Right hindlimb (tissue), 1 donor: Measurements from ENCODE around the gene MAP7D1.

Experiments
- DNase-seq: peaks from one replicate; pipeline ENCODE4 v3.0.0-alpha.2; 2018

Gene MAP7D1

DNA sequence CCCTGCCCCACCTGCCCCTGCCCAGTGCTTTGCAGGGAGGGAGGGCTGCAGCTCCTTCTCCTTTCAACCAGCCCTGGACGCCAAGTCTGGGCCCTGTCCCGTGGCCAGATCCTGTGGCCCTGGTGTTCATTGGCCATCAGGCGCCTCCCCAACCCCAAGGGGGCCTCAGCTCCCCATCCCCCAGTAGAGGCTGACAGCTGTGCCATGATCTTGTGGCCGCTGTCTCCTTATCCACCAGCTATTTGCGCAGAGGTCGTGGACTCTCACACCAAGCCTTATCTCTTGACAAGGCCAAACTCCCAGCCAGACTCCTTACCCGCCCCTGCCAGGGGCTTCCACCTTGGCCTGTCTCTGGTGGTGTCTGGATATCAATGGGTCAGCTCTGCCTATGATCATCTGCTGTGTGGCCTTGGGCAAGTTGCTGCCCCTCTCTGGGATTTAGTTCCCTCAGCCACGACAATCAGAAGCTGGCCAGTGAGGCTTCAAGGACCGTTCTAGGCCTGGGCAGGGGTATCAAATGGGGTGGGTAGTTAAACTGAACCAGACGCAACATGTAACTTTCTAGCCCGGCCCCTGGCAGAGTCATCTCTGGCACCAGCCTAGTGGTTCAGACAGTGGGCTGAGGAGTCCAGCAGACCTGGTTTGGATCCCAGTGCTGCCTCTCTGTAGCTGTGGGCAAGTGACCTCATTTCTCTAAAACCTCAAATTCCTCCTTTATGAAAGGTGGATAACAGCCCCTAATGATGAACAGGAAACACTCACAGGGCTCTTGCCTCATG lies 27.6 kb upstream of the MAP7D1 start:
- no peak for DNase-seq

DNA sequence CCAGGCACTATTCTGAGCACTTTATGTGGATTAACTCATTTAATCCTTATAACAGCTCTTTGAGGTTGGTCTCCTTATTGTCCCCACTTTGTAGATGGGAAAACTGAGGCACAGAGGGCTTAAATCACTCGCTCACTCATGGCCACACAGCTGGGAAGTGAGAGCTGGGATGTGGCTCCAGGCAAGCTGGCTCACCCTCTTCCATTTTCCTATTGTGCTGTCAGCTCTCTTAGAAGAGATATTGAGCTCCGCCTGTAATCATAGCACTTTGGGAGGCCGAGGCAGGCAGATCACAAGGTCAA lies 27.1 kb upstream of the MAP7D1 start:
- DNase-seq: no peak

DNA sequence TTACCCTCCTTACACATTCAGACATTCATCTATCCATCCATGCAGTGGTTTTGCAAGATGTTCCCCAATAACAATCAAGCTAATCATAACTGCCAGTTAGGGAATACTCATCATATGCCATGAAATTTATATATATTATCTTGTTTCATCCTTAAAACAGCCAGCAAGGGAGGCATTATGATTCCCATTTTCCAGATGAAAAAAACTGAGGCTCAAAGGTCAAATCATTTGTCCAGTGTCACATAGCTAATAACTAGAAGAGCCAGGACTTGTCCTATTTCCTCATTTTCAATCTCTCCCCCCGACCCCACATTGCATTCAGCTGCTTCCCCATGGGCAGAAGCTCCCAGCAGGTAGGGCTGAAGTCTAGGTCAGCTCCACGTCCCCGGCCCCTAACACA lies 23.9 kb upstream of the MAP7D1 start:
- DNase-seq: no peak

DNA sequence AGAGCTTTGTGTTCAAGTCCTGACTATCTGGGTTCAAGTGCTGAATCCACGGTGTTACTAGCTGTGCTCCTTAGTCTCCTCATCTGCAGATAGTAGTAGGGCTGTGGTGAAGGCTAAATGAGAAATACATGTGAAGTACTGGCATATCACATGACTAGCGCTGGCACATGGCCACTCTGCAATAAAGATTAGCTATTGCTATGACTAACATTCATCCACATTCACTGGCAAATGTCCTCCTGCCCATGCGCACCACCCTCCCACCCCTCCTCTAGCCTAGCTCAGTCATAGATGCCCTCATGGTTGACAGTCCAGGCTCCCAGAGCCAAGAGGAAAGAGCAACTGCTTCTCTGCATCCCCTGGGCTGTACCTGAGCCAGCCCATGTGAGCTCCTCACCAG lies 22.5 kb upstream of the MAP7D1 start:
- DNase-seq: peak; percentile 83

DNA sequence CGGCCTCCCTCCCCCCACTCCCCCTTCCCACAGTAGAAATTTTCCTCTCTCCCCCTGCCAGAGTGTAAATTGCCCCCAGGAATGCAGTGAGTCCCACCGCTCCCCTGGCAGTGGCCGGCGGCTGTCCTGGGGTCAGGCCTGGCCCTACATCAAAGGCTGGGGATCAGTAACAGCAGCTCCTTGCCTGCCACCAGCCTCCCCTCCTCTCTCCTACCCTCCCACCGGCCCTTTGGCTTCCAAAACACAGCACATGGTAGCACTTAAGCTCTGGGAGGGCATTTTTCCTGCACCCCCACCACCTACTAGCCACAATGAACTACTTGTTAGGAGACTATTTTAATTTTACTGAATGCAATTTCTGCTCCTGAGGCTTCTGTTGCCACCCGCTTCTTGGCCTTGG lies 21.9 kb upstream of the MAP7D1 start:
- DNase-seq: peak; percentile 63

DNA sequence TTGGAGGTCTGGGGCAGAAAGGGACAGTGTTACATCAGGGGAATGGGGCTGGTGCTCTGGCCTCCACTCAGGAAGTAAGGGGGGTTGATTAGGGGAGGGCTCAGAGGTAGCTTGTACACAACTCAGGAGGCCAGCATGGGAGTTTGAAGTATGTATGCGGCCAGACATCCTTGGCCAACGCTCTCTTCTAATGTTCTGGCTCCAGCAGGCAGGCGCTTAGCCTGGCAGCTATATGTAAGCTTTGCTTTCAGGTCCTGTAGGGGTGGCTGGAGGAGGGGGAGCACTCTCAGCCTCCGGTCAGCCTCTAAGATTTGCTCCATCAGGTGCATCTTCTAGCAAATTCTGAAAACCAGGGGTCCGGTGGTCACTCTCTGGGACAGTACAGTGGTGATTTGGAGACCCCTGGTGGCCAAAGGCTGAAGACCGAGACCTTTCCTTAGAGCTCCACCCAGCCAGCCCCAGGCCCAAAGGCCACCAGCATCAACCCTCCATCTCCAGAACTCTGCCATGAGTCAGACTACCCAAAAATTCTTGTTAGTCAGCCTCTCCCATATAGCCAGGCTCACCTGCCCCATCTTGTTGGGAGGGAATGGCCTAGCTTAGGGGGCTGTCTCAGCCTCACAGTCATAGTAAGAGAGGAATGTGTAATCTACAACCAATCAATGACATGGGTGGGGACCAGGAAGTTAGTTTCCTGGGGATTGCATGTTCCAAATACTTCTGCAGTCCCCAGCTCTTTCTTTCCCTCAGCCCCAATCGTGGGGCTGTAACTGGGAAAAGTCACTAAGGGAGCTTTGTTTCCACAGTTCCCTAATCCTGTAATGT lies 21.2 kb upstream of the MAP7D1 start:
- peak; percentile 83 for DNase-seq

DNA sequence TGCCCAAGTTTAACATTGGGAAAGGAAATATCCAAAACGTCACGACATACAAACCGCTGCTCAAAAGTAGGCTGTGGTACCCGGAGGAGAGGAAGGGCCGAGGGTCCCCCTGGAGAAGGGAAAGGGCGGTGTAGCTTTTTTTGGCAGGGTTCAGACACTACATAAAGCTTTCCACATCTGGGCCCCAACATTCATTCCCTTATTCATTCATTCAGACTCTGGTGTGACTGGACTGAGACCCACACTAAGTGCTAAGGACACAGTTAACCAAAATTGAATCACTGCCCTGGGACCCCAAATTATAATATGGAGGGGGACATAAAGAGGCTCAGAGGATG lies 20.7 kb upstream of the MAP7D1 start:
- DNase-seq: no peak

DNA sequence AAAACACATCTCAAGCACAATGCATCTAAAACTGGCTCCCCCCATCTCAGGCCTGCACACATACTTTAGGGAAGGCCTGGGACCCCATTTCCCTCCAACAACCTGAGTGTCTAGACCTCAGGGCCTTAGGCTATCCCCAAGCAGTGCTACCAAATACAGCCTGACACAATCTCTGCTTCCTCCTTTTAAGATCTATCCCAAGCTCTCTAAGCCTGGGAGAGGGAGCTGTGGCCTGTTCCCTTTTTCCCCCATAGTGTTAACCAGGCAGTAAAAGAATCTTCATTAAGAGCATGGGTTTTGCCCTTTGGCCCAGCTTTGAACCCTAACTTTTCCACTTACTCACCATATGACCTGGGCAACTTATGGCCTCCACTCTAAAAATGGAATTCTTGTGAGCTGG lies 20.2 kb upstream of the MAP7D1 start:
- no peak for DNase-seq

DNA sequence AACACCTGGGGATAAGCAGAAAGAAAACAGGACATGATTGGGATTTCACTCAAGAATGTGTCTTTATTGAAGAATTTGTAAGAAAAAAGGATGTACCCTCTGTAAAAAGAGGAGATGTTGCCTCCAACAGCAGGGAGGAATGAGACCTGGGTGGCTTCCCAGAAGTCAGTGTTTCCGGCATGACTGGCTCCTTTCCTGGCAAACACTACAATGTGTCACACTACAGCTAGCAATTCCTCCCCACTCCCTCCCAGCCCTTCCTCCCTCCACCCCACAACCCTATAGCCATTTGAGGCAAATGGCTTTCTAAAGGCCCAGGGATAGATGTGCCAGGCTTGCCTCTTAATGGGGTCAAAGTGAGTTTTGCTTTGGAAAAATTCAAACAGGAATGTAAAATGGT lies 19.4 kb upstream of the MAP7D1 start:
- no peak for DNase-seq

DNA sequence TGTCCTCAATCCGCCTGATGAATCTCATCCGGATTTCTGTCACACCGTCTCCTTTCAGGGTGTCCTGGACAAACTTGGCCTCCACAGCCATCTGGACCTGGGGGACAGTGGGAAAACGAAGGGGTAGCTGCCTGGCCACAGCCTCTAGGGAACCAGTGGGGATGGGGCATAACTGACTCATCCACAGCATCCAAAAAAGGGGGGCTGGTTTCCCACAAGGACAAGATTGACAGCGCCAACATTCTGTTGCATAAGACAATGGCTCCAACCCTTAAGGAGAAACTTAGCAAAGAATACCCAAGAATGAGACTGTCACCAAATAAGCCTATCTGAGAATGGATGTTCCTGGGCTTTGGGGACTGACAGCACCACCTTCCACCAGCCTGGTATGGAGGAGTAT lies 18.7 kb upstream of the MAP7D1 start:
- DNase-seq: no peak

DNA sequence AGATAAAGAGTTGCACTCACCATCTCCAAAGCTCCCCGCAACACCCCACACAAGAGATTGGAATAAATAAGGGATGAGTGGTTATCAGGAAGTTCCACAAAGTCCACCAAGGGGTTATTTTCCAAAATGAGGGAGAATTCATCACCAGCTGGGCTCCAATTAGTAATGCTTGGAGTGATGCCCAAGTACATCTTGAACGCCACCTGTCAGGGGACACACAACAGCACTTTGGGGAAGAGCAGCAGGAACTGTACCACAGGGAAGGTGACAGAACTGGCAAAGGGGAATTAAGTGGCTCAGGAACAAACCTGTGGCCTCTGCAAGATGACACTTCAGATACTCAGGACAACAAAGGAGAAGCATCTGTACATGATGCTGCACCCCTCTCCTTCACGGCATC lies 18.2 kb upstream of the MAP7D1 start:
- no peak for DNase-seq

DNA sequence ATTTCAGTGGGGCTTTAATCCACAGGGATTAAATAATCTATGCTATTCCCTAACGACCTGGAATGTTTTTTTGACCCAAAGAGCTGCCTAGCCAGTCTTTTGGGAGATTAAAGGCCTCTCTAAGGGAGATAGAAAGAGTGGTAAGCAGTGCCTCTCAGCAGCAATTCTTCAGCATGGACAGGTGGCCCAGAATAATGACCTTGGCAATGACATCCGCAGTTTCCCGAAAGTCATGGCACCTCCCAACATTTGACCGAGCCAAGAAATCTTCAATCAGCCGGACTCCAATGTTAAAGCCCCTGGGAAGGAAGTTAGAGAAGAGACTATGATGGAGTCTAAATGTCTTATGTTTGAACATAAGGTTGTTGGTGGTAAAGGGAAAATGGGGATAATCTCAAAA lies 16.4 kb upstream of the MAP7D1 start:
- DNase-seq: no peak

DNA sequence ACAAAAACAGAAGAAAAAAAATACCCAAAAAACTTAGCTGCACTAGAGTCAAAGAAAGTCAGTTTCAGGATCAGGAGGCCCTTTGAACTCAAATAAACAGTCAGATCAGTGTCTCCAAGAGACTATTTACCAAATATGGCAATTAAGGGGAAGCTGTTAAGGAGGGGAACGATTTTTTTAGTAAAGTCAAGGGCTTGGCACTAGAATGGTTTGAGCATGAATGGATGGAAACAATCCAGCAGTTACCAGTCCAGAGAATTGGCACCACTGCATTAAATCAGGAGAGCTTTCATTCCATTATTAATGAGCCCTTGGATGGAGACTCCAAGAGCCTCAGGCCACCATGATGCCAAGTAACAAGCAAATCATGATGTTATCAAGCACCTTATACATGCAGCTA lies 13.8 kb upstream of the MAP7D1 start:
- DNase-seq: no peak

DNA sequence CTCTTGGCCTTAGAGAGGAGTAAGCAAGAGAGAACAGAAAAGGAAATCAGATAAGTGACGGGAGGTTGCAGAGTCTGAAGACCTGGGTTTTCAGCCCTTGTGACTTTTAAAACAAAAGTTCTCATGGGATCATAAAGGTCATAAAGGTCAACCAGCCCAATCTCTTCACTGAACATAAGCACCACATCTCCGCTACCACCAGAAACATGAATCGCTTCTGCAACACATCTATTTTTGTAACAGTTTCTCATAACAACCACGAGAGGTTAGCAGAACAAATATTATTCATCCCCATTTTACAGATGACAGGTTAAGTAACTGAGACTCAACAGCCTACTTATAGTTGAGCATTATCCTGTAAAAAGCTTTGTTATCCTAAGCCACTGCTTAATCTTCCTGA lies 12.5 kb upstream of the MAP7D1 start:
- DNase-seq: no peak

DNA sequence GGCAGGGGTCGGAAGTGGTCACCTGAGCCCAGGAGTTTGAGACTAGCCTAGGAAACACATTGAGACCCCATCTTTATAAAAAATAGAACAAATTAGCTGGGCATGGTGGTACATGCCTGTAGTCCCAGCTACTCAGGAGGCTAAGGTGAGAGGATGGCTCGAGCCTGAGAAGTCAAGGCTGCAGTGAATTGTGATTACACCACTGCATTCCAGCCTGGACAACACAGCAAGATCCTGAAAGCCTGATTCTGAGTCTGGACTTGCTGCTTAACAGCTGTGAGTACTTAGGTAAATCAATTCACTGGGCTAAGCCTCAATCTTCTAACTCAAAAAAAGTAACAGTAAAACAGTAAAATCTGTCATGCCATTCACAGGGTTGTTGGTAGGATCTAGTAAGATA lies 11.5 kb upstream of the MAP7D1 start:
- DNase-seq: no peak

DNA sequence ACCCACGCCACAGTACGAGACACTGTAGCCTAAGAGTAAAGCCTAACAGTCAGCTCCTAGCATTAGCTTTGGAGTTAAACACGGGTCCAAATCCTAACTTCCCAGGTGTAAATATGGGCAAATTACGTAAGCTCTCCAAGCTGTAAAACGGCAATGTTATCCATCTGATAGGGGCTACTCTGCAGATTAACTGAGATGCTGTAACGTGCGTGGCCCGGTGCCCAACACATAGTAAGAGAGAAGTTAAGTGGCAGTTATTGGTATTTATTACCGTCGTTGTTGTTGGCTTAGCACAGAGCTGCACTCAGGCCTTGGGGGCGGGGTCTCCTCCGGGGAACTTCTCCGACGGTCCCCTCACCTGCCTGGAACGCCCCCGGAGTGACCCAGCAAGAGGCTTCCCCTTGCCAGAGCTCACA lies 7.1 kb upstream of the MAP7D1 start:
- no peak for DNase-seq

DNA sequence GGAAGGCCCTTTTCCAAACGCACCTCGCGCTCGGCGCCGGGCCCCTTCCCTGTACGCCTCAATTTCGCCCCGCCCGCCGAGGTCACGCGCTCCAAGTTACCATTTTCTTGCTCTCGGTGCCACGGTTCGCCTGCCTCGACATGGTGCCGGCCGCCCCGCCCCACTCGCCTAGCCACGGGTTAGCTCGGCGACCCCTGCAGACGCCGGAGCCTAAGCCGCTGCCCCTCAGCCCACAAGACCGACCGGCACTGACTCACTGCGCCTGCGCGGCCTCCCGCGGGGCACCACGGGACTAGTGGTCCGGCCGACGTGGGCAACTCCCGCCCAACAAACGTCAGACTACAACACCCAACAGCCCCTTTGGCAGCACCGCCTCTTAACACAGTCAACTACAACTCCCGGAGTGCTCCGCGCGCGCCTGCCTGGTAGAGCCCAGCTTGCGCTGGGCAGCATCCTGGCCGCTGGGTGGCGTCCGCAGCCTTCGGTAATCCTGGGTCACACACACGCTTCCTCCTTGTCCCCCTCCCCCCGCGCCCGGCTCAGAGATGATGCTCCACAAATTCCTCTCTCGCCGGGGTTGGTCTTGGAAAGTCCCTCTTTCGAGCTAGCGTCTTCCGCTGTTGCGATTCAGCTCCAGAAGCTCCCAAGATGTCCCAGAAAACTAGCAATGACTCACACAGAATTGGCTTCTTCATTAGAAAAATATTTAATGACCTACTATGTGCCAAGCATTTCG lies 6.6 kb upstream of the MAP7D1 start, which contains the start of gene TRAPPC3:
Gene TRAPPC3 (minus strand): TSS at position 250 of the 736 bp plus-strand sequence. CDS start 108 bp downstream, at position 142.
- DNase-seq: peak; percentile 100

DNA sequence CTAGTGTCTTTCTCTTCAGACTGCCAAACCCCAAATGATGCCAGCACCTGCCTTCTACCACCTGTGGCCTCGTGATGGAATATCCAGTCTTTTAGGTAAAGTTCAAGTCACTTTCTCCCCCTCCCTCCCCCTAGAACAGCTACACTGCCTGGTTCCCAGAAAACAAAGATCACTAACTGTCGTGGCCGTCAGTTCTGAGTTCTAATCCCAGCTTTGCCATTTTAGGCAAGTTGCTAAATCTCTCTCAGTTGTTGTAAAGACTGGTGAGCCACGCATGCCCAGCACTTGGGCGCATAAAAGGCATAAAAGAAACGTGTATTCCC lies 6.0 kb upstream of the MAP7D1 start:
- no peak for DNase-seq

DNA sequence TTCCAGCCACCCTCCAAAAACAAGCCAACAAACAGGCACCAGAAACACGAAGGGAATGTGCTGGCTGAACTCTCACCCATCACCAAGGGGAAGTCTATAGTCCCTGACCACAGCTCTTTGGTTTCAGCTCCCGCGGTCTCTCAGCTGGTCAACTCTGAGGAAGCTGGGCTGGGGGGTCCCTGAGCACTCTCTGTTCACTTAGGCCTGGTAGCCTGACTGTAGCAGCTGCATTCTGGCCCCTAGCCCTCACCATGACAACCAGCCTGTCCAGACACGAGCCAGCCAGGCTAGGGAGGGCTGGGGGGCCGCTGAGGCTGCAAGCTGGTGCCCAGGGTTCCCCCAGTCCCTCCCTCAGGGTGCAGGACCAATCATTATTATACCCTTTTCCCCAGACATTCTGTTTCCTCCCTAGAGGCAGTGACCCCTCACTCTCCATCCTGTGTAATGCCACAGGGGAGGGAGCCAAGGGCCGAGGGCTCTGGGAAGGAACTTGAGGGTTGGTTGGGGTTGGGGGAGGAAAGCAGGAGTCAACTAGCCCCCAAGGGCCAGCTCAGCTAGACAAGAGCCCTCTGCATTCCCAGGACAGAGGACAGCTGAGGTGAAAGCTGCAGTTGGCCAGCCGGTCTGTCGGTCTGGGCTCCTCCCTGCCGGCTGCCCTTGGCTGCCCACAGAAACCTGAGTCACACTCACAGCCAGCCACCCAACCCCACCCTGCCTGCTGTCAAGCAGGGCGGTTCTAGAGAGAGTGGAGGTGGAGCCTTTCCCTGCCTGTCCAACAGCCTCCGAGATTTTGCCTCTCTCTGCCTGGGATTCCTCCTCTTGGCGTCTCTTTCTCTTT lies 5.4 kb upstream of the MAP7D1 start:
- peak; percentile 93 for DNase-seq

DNA sequence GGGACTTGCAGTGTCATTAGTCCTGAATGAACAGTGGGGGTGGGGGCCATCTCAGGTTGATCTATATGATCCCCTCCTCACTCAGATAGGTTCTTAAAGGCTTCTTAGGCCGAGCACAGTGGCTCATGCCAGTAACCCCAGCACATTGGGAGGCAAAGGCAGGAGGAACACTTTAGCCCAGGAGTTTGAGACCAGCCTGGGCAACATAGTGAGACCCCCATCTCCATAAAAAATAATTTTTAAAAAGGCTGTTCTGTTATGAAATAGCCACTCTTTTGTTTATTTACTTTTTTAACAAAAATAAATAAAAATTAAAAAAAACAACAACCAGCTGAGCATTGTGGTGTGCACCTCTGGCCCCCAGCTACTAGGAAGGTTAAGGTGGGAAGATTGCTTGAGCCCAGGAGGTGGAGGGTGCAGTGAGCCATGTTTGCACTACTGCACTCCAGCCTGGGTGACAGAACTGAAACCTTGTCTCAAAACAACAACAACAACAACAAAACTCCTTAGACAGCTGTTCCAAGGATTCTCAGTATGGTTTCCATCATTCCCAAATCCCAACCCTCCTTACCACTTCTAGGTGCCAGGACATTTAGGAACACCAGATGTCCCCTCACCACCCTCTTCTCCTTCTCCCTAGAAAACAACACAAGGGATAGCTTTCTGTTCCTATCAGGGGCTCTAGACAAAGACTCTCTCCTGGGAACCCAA lies 4.7 kb upstream of the MAP7D1 start:
- DNase-seq: no peak

DNA sequence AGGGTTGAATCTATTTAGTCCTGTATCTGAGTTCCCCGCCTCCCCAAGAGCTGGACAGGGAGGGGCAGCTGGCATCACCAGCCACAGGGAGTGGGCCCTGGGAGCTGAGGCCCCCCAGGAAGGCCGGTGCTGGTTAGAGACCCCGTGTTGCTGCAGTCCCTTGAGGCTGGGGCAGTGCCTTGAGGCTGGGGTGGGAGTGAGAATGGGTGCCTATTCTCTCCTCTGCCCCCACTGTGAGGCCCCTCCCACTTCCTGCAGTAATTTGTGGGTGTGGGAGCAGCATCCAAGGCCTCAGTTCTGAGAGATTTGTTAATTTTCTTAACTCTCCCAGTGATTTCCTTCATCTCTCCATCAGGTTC lies 4.1 kb upstream of the MAP7D1 start:
- DNase-seq: no peak

DNA sequence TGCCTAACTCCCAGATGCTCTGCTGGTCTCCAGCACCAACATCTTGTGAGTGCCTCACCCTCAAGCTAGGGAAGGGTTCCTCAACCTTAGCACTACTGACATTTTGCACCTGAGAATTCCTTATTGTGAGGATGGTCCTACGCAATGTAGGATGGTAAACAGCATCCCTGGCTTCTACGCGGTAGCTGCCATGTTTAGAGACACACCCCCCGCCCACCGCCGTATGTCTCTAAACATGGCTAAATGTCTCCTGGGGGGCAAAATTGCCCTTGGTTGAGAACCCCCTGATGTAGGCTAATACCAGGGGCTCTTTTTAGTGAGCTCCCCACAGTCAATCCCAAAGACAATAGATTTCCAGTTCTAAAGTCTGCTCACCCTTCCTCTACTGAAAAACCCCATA lies 2.5 kb upstream of the MAP7D1 start:
- DNase-seq: no peak

DNA sequence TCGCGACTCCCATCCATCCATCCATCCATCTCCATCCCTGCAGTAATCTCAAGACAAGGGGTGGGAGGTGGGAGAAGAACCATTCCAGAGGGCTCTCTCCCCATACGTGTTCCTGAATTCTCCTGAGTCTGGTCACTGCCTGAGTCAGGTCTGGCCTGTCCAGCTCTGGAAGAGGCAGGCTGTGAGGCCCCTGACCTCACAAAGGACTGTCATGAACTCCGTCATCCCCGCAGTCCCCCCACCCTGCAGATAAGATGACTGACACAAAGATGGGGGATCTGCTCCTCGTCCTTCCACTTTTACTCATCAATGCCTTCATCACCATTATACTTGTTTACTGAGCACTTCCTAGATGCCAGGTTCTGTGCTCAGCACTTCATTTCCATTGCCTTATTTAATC lies 1.6 kb upstream of the MAP7D1 start:
- no peak for DNase-seq
